GM19240 (cell line): ENCODE measurements around the gene GAR1.
"Not testable (repeated sequence)": the region's sequence is repeated elsewhere in the genome, so short reads cannot be mapped to it uniquely, and the experiment has no call there.

Source experiments
- DNase-seq: peaks from one replicate; pipeline ENCODE4 v3.0.0; 2011; ENCODE audit warnings: low spot score; ENCODE audit not compliant: insufficient read length

Gene GAR1

GRCh38 chr4:109846395-109847098, 31.0 kb downstream of the GAR1 start:
- DNase-seq: no peak

DNA sequence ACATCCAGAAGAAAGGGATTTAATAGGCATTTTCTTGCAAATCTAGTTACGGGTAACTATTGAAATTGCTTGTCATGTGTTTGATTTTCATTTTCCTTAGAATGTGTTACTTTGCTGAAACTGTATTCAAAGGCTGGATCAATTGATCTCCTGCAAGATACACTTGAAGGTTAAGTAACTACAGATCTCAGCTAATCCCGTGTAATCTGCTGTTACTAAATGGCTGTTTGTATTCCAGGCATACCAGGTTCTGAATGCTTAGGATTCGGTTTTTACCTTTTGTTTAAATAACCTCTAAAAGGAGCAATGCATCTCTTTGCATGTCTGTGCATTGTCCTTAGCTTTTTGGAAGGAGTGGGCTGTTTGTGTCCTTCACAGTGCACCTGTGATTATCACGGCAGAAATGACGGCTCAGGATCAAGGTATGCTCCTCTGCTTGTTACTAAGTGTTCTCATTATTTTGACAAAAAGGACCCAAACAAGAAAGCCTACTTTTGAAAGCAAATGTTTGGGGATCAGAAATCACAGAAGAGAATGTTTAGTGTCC, 32.4 kb downstream of the GAR1 start, which contains the start of gene LRIT3:
Gene LRIT3, plus strand, starts transcription at position 212 of the 547 bp plus-strand sequence. Its CDS starts 95 bp downstream, at position 307.
- no peak for DNase-seq

GRCh38 chr4:109848501-109848900, 32.9 kb downstream of the GAR1 start:
- DNase-seq: no peak

DNA sequence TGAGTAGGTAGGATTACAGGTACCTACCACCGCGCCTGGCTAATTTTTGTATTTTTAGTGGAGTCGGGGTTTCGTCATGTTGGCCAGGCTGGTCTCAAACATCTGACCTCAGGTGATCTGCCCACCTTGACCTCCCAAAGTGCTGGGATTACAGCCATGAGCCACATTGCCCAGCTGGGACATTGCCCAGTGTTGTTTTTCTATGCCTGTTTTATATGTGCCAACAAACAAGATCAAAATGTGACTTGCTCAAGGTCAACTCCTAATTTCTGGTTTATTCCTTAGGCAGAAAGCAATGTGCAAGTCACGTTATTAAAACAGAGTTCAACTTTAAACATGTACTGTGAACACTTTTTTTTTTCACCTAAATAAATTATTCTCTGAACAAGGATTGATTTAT, 35.0 kb downstream of the GAR1 start:
- no peak for DNase-seq

- not testable (repeated sequence) for DNase-seq
Observed at GRCh38 chr4:109859426-109860300, 44.1 kb downstream of the GAR1 start.

GRCh38 chr4:109861271-109861670, 45.7 kb downstream of the GAR1 start:
- DNase-seq: no peak

- no peak for DNase-seq
Observed at GRCh38 chr4:109861916-109862511, 46.5 kb downstream of the GAR1 start.

GRCh38 chr4:109864134-109864533, 48.6 kb downstream of the GAR1 start:
- DNase-seq: no peak

- DNase-seq: no peak
Observed at GRCh38 chr4:109870061-109870460, 54.5 kb downstream of the GAR1 start.

DNA sequence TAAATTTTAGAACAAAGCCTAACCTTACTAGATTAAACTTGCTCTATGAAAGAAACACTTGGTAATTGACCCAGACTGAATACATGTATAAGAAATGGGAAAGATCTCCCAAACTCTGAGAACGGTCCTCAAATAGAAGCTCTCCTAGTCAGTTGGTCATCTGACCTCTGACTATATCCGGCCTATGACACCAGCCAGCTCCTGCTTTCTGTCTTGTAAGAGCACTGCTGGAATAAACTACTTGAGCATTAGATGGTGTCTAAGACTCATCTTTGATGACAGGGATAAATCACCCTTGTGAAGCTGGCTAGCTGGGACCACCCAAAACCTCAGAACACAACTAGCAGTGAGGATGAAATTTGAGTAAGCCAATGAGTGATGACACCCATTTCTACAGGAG, 56.5 kb downstream of the GAR1 start:
- DNase-seq: no peak

DNA sequence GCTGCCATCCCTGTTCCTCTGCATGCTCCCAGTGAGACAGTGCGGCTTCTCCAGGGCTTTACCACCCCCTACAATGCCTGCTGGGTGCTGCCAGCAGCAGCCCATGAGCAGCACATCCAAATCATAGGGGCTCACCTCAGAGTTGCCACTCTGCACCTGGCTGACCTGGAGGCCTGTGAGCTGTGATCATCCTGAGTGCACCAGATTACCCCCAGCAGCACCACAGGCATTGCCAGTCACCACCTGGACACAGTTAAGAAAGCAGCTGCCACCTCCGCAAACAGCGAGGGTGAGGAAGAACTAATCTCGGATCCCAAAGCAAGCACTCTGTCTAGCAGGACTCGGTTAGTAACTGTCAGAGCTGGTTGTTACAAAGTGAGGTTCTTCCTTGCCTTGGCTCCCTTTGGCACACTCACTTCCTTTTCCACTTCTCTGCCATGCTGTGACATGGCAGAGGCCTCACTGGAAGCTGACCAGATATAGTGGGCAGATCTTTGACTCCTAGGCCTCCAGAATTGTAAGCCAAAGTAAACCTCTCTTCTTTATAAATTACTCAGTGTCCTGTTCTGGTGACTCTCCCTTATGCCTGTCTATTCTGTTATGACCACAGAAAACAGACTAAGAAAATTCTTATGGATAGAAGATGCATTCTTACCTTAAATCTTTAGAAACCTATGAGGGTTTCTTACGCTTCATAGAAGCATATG, 57.5 kb downstream of the GAR1 start:
- DNase-seq: no peak

- no peak for DNase-seq
Observed at GRCh38 chr4:109873791-109874514, 58.4 kb downstream of the GAR1 start.
